Activated naive CD8-positive, alpha-beta T cell treated with anti-CD3 and anti-CD28 coated beads, Interleukin-2, amount 50 U/mL, for 16 hours (primary cell): Measurements from ENCODE around the gene AP3D1.
A peak's percentile ranks its signal among the peaks of the same experiment; 100 is the strongest.

Experiments
- DNase-seq: peaks from one replicate; pipeline ENCODE4 v3.0.0-alpha.2; 2020; ENCODE audit warnings: low read depth, low spot score

Gene AP3D1

GRCh38 chr19:2084993-2085720 lies 66.2 kb downstream of the AP3D1 start:
- DNase-seq = peak; percentile 81

- no peak for DNase-seq
Measured at GRCh38 chr19:2083174-2083854, 68.1 kb downstream of the AP3D1 start.

- no peak for DNase-seq
Measured at GRCh38 chr19:2081873-2082810, 69.2 kb downstream of the AP3D1 start.

- no peak for DNase-seq
Measured at GRCh38 chr19:2080336-2080988, 70.9 kb downstream of the AP3D1 start.

- no peak for DNase-seq
Measured at GRCh38 chr19:2079865-2080301, 71.5 kb downstream of the AP3D1 start.

- no peak for DNase-seq
Measured at GRCh38 chr19:2079076-2079864, 72.1 kb downstream of the AP3D1 start.

- no peak for DNase-seq
Measured at GRCh38 chr19:2077833-2078619, 73.3 kb downstream of the AP3D1 start.

- DNase-seq = no peak
Measured at GRCh38 chr19:2077398-2077797, 74.0 kb downstream of the AP3D1 start.

- DNase-seq = no peak
Measured at GRCh38 chr19:2076526-2076944, 74.8 kb downstream of the AP3D1 start.

GRCh38 chr19:2072757-2073551 lies 78.4 kb downstream of the AP3D1 start:
- no peak for DNase-seq

GRCh38 chr19:2070986-2071673 lies 80.2 kb downstream of the AP3D1 start:
- DNase-seq = no peak

GRCh38 chr19:2070436-2070827 lies 80.9 kb downstream of the AP3D1 start:
- no peak for DNase-seq

- DNase-seq = no peak
Measured at GRCh38 chr19:2064788-2065524, 86.4 kb downstream of the AP3D1 start.

- no peak for DNase-seq
Measured at GRCh38 chr19:2064395-2064787, 87.0 kb downstream of the AP3D1 start.

- no peak for DNase-seq
Measured at GRCh38 chr19:2063824-2064223, 87.5 kb downstream of the AP3D1 start.

GRCh38 chr19:2062770-2063169 lies 88.6 kb downstream of the AP3D1 start:
- no peak for DNase-seq

- DNase-seq = no peak
Measured at GRCh38 chr19:2062389-2062729, 89.0 kb downstream of the AP3D1 start.
